Ectodermal cell (in vitro differentiated cells): ENCODE results near the gene TP53I3.
"Not testable (repeated sequence)": the region's sequence is repeated elsewhere in the genome, so short reads cannot be mapped to it uniquely, and the experiment has no call there.

Experiments
- H3K27ac ChIP-seq: 2 replicates; pipeline ENCODE4 v1.7.0; 2013; ENCODE audit warnings: mild to moderate bottlenecking, low read depth, low read length; ENCODE audit not compliant: insufficient read depth, poor library complexity, severe bottlenecking
- H3K27me3 ChIP-seq: 2 replicates; pipeline ENCODE4 v1.7.0; 2013; ENCODE audit warnings: mild to moderate bottlenecking, low read length; ENCODE audit not compliant: insufficient read depth, control insufficient read depth, poor library complexity, severe bottlenecking
- H3K36me3 ChIP-seq: one replicate; pipeline ENCODE4 v1.7.0; 2013; ENCODE audit warnings: low read length; ENCODE audit not compliant: control insufficient read depth, insufficient read depth
- H3K4me1 ChIP-seq: one replicate; pipeline ENCODE4 v1.7.0; 2013; ENCODE audit warnings: low read length; ENCODE audit not compliant: control insufficient read depth, insufficient read depth
- H3K4me3 ChIP-seq: 2 replicates; pipeline ENCODE4 v1.7.0; 2013; ENCODE audit warnings: low read depth, low read length, control low read depth; ENCODE audit not compliant: insufficient read depth
- H3K9me3 ChIP-seq: 2 replicates; pipeline ENCODE4 v1.7.0; 2013; ENCODE audit warnings: mild to moderate bottlenecking, low read length, moderate library complexity; ENCODE audit not compliant: control insufficient read depth
- WGBS, 2 experiments: methylation state at CpG; one replicate each; pipeline ENCODE4 v1.1.7; 2013; ENCODE audit warnings: missing lambda C conversion rate in 2 of 2; 5-methylcytosine and 5-hydroxymethylcytosine counted together

The TP53I3 gene

DNA sequence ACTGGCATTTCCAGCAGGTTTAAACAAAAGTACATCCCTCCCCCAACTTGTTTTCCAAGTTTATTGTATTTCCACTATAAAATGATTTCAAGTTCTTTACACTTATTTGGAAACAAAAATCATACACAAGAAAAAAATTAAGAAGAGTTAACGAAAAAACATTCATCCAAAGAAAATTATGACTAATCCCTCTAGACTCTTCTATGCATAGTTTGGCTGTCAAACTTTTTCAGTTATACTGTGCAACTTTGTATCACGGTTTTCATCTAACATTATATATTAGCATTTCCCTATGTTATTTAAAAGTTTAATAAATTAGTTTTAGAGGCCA lies 38.1 kb downstream of the TP53I3 start:
- 0 to 4% methylated on average over 2 of the region's 2 CpGs for WGBS, 2 experiments
- H3K9me3 ChIP-seq: no peaks in the 10 kb centered on the region
- H3K4me3 ChIP-seq: peak overlapping the region; percentile 69
- no peaks in the 10 kb centered on the region for H3K27me3 ChIP-seq
- no peak overlapping the region for H3K27ac ChIP-seq
- no peaks in the 10 kb centered on the region for H3K36me3 ChIP-seq
- H3K4me1 ChIP-seq: no peaks in the 10 kb centered on the region

DNA sequence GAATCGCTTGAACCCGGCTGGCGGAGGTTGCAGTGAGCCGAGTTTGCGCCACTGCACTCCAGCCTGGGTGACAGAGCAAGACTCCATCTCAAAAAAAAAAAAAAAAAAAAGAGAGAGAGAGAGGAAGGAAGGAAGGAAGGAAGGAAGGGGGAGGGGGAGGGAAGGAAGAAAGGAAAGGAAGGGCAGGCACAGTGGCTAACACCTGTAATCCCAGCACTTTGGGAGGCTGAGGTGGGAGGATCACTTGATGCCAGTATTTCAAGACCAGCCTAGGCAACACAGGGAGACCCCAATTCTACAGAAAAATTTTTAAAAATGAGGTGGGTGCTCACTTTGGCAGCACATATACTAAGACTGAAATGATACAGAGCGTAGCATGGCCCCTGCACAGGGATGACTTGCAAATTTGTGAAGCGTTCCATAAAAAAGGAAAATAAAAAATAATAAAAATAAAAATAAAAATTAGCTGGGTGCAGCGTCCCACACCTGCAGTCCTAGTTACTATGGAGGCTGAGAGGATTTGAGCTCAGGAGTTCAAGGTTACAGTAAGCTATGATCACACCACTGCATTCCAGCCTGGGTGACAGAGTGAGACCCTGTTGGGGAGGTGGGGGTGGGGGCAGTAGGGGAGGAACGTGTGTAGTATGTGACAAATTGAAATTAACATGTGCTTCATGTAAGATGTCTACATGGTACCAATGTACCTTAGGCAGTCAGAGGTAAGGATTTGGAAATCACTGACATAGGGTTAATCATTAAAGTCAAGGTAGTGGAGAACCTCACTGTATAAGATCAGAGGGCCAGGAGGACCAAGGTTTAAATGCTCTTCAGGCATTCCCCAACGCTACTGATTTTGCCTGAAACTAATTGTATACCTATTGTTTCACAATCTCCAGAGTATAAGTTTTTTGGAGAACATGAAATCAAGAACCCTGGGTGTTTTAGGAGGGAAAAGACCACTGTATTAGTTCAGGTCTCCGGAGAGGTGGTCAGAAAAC lies 38.8 kb downstream of the TP53I3 start:
- H3K4me3 ChIP-seq: peak overlapping the region; percentile 69
- H3K9me3 ChIP-seq: no peaks in the 10 kb centered on the region
- 73 to 80% methylated on average over 8 to 11 of the region's 11 CpGs for WGBS, 2 experiments
- H3K27ac ChIP-seq: no peak overlapping the region
- H3K4me1 ChIP-seq: no peaks in the 10 kb centered on the region
- no peaks in the 10 kb centered on the region for H3K36me3 ChIP-seq
- no peaks in the 10 kb centered on the region for H3K27me3 ChIP-seq

DNA sequence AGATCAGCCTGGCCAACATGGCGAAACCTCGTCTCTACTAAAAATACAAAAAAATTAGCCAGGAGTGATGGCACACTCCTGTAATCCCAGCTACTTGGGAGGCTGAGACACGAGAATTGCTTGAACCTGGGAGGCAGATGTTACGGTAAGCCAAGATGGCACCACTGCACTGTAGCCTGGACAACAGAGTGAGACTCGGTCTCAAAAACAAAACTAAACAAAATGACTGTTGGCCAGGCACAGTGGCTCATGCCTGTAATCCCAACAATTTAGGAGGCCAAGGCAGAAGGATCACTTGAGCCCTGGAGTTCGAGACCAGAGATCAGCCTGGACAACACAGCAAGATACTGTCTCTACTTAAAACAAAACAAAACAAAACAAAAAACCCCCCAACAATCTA lies 41.5 kb downstream of the TP53I3 start:
- H3K27ac ChIP-seq, H3K9me3 ChIP-seq, H3K4me1 ChIP-seq, H3K27me3 ChIP-seq, H3K4me3 ChIP-seq: not testable (repeated sequence)
- 88 to 96% methylated on average over 6 of the region's 6 CpGs for WGBS, 2 experiments
- peaks cover 13% of the 10 kb centered on the region for H3K36me3 ChIP-seq

DNA sequence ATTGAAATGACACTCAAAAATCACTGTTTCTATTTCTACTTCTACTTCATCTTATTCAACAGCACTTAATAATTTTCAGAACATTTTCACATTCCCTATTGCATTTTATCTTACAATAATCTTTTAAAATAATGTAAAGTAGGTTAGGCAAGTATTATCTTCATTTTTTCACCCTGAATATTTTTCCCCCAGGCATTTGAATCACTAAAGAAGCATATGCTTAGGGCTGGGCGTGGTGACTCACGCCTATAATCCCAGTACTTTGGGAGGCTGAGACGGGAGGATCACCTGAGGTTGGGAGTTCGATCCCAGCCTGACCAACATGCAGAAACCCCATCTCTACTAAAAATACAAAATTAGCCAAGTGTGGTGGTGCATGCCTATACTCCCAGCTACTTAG lies 44.1 kb downstream of the TP53I3 start:
- WGBS, 2 experiments: 90% methylated on average over 4 of the region's 4 CpGs
- Histone ChIP-seq H3K4me1 (no peaks in the 10 kb centered on the region), H3K36me3 (peaks cover 29% of the 10 kb centered on the region), H3K27ac (no peak overlapping the region), H3K9me3 (no peaks in the 10 kb centered on the region), H3K4me3 (no peak overlapping the region), H3K27me3 (no peaks in the 10 kb centered on the region)

DNA sequence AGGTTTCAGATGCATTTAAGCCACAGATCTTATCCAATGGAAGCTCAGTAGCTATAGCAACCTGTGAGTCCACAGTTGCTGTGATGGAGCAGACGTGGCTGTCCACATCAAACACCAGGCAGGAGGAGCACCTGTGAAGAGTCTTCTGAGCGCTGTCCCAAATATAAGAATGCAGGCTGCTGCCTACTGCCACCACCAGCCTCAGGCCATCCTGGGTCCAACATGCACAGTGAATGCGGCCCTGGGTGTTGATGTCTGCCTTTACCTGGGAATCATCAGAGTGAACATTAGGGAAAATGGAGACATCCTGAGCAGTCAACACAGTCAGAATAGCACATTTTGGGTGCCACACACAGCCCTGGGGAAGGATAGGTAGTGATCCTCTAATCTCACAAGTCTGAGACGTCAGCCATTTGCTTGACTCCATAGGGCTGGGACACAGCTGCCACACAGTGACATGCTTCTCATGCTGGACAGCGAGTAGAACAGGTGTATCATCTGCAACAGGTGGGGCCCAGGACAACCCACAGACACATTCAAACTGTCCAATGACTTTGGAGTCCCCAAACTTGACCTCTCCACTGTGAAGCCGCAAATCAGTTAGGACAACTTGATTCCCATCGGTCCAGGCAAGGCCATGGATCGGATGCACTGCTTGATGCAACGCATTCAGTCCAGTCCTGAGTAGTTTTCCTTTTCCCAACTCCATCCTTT lies 45.7 kb downstream of the TP53I3 start:
- no peaks in the 10 kb centered on the region for H3K4me1 ChIP-seq
- no peaks in the 10 kb centered on the region for H3K9me3 ChIP-seq
- WGBS, 2 experiments: 96 to 97% methylated on average over 9 of the region's 9 CpGs
- H3K4me3 ChIP-seq: no peak overlapping the region
- H3K36me3 ChIP-seq: peaks cover 29% of the 10 kb centered on the region
- H3K27me3 ChIP-seq: no peaks in the 10 kb centered on the region
- no peak overlapping the region for H3K27ac ChIP-seq
